Suprapubic skin (tissue), 4 donors: ENCODE data around the gene KRT35. TPM values are rescaled to one million over a fixed set of nuclear protein-coding genes. Genes with fewer than 3 reads are reported as not detected.
"Not testable (repeated sequence)": the region's sequence is repeated elsewhere in the genome, so short reads cannot be mapped to it uniquely, and the experiment has no call there.

Experiments
- DNase-seq, 2 donors: peaks; one replicate each; pipeline ENCODE4 v3.0.0-alpha.2; 2019; ENCODE audit warnings: low spot score in 2 of 2
- H3K27ac ChIP-seq: fragments of 200-600 bp; sonication (generic); one replicate; pipeline ENCODE4 v1.5.1; 2019
- H3K27me3 ChIP-seq: fragments of 200-600 bp; sonication (generic); one replicate; pipeline ENCODE4 v1.5.1; 2019
- H3K36me3 ChIP-seq: fragments of 200-600 bp; sonication (generic); one replicate; pipeline ENCODE4 v1.5.1; 2019
- H3K4me1 ChIP-seq: fragments of 200-600 bp; sonication (generic); one replicate; pipeline ENCODE4 v1.5.1; 2019
- H3K4me3 ChIP-seq: fragments of 200-600 bp; sonication (generic); one replicate; pipeline ENCODE4 v1.5.1; 2019; ENCODE audit warnings: mild to moderate bottlenecking
- H3K9me3 ChIP-seq: fragments of 200-600 bp; sonication (generic); one replicate; pipeline ENCODE4 v1.5.1; 2019
- CTCF ChIP-seq, 2 donors: fragments of 200-600 bp in 1 of 2; fragments of 450-650 bp in 1 of 2; sonication (generic) in 1 of 2; IDR thresholded peaks; one replicate each; pipeline ENCODE4 v1.5.1; 2016 to 2019; ENCODE audit warnings: antibody characterized with exemption in 2 of 2, mild to moderate bottlenecking in 1 of 2, moderate library complexity in 1 of 2
- EP300 ChIP-seq: sonication (generic); formaldehyde crosslinking; IDR thresholded peaks from one replicate; pipeline ENCODE4 v1.6.1; 2017; ENCODE audit warnings: antibody characterized with exemption
- POLR2A ChIP-seq, 2 donors: fragments of 450-650 bp; IDR thresholded peaks; one replicate each; pipeline ENCODE4 v1.6.1; 2017; ENCODE audit warnings: antibody characterized with exemption in 2 of 2, mild to moderate bottlenecking in 2 of 2, moderate library complexity in 2 of 2
- POLR2AphosphoS5 ChIP-seq, 3 donors: sonication (generic); formaldehyde crosslinking; IDR thresholded peaks; one replicate each; pipeline ENCODE4 v1.6.1; 2017; ENCODE audit warnings: antibody characterized with exemption in 3 of 3
- WGBS: methylation state at CpG from one replicate; pipeline ENCODE4 v1.1.5; 2018; 5-methylcytosine and 5-hydroxymethylcytosine counted together
- total RNA-seq, 4 donors: library from RNA; depleted of rRNA; stranded (reverse); fragments of >200 nt; gene quantifications; one replicate each; pipeline ENCODE4 v1.1.0, GENCODE V29; 2016

Gene KRT35
- total RNA-seq, 4 donors from 2014 or later: 2.5 to 156 (median 38.8) TPM

GRCh38 chr17:41437769-41438168 lies 43.2 kb downstream of the KRT35 start:
- TF ChIP-seq POLR2AphosphoS5 (IDR thresholded peaks at IDR 0.05) (no peak), EP300 (no peak), POLR2A (IDR thresholded peaks at IDR 0.05) (no peak), CTCF (IDR thresholded peaks at IDR 0.05) (no peak)
- no peaks in the 10 kb centered on the region for H3K36me3 ChIP-seq
- 80% methylated on average over 9 of the region's 9 CpGs for WGBS

DNA sequence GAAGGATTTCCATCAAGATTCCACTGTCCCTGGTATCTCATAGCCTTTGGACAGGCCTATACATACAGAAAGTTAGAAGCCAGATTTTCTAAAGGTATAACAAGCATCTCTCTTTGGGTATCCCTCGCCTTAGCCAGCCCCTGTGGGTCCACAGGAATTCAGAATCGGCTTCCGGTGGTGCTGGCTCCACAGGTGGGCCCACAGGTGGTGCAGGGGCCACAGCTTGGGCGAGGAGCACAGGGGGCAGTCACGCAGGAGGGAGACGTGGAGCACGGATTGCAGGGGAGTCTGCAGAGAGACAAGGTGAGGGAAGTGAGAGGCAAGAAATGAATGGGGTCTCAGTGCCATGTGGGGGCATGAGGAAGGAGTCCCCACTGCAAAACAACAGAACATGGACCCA lies 43.7 kb downstream of the KRT35 start:
- WGBS: 87% methylated on average over 7 of the region's 7 CpGs
- Histone ChIP-seq H3K27ac (no peak overlapping the region), H3K9me3 (no peaks in the 10 kb centered on the region), H3K36me3 (no peaks in the 10 kb centered on the region), H3K4me1 (no peaks in the 10 kb centered on the region), H3K4me3 (no peak overlapping the region), H3K27me3 (peaks cover 5% of the 10 kb centered on the region)
- no peak for TF ChIP-seq CTCF (IDR thresholded peaks at IDR 0.05)
- TF ChIP-seq POLR2AphosphoS5 (IDR thresholded peaks at IDR 0.05): no peak
- no peak for DNase-seq

More at GRCh38 chr17:41437769-41438168, 43.2 kb downstream of the KRT35 start:
- Histone ChIP-seq H3K9me3 (no peaks in the 10 kb centered on the region), H3K4me3 (no peak overlapping the region), H3K4me1 (no peaks in the 10 kb centered on the region), H3K27me3 (peaks cover 5% of the 10 kb centered on the region), H3K27ac (no peak overlapping the region)
- no peak for DNase-seq

DNA sequence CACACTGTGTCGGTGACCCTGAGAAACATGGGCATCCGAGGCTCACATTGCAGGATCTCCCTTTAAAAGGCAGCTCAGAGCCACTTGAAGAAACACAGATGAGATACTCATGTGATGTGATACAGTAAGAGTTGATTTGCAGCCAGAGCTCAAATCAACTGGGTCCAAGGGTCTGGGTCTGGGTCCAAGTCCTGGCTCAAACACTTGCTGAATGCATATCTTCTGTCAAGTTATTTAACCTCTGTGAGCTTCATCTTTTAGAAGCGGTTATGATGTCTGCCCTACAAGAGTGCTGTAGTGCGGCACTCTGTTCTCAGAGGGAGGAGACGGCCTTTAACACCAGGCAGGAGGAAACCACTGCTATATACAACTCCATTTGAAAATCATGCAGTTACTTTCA lies 46.5 kb downstream of the KRT35 start:
- no peaks in the 10 kb centered on the region for H3K9me3 ChIP-seq
- TF ChIP-seq POLR2A (IDR thresholded peaks at IDR 0.05) (no peak), POLR2AphosphoS5 (IDR thresholded peaks at IDR 0.05) (no peak), CTCF (IDR thresholded peaks at IDR 0.05) (no peak), EP300 (no peak)
- WGBS: 76% methylated on average over 5 of the region's 5 CpGs
- no peak overlapping the region for H3K4me3 ChIP-seq
- no peak overlapping the region for H3K27ac ChIP-seq
- H3K36me3 ChIP-seq: no peaks in the 10 kb centered on the region
- H3K27me3 ChIP-seq: peaks cover 10% of the 10 kb centered on the region
- DNase-seq: no peak
- H3K4me1 ChIP-seq: no peaks in the 10 kb centered on the region

GRCh38 chr17:41434005-41434404 lies 46.9 kb downstream of the KRT35 start:
- no peak for DNase-seq
- Histone ChIP-seq H3K27me3 (peaks cover 10% of the 10 kb centered on the region), H3K36me3 (no peaks in the 10 kb centered on the region), H3K27ac (no peak overlapping the region), H3K9me3 (no peaks in the 10 kb centered on the region), H3K4me1 (no peaks in the 10 kb centered on the region), H3K4me3 (no peak overlapping the region)
- no peak for TF ChIP-seq POLR2AphosphoS5 (IDR thresholded peaks at IDR 0.05)
- no peak for TF ChIP-seq EP300
- TF ChIP-seq CTCF (IDR thresholded peaks at IDR 0.05): no peak
- TF ChIP-seq POLR2A (IDR thresholded peaks at IDR 0.05): no peak
- WGBS: 65% methylated on average over 4 of the region's 4 CpGs

- H3K27ac ChIP-seq: no peak overlapping the region
- WGBS: 60% methylated on average over 4 of the region's 4 CpGs
- no peak for DNase-seq
- peaks cover 10% of the 10 kb centered on the region for H3K27me3 ChIP-seq
- no peak overlapping the region for H3K4me3 ChIP-seq
- H3K36me3 ChIP-seq: no peaks in the 10 kb centered on the region
- no peak for TF ChIP-seq POLR2AphosphoS5 (IDR thresholded peaks at IDR 0.05)
- TF ChIP-seq CTCF (IDR thresholded peaks at IDR 0.05): no peak
- TF ChIP-seq EP300: no peak
- no peak for TF ChIP-seq POLR2A (IDR thresholded peaks at IDR 0.05)
- no peaks in the 10 kb centered on the region for H3K9me3 ChIP-seq
- no peaks in the 10 kb centered on the region for H3K4me1 ChIP-seq
Observed at GRCh38 chr17:41433586-41433985, 47.4 kb downstream of the KRT35 start.

- H3K27ac ChIP-seq, H3K4me3 ChIP-seq: not testable (repeated sequence)
- WGBS: 93% methylated on average over 9 of the region's 9 CpGs
Observed at GRCh38 chr17:41430376-41430775, 50.6 kb downstream of the KRT35 start.

More at GRCh38 chr17:41430376-41430775, 50.6 kb downstream of the KRT35 start:
- peaks cover 10% of the 10 kb centered on the region for H3K27me3 ChIP-seq
- H3K4me1 ChIP-seq, H3K9me3 ChIP-seq, H3K36me3 ChIP-seq, DNase-seq: not testable (repeated sequence)
